Activated T-helper 17 cell treated with anti-CD3 and anti-CD28 coated beads, Interleukin-2, amount 50 U/mL, for 72 hours (primary cell): Measurements from ENCODE around the gene PNPLA2. TPM values are rescaled to one million over a fixed set of nuclear protein-coding genes. Genes with fewer than 3 reads are reported as not detected.

ENCODE experiments used
- ATAC-seq: fragments of 150-1000 bp; cut with Tn5 transposase; replicated peaks from 2 replicates; pipeline ENCODE4 v1.10.0; 2021; ENCODE audit warnings: mild to moderate bottlenecking, moderate library complexity
- H3K27ac Mint-ChIP-seq: one replicate; pipeline ENCODE4 v1.8.0; 2022; ENCODE audit warnings: mixed read lengths
- H3K27me3 Mint-ChIP-seq: one replicate; pipeline ENCODE4 v1.8.0; 2022; ENCODE audit warnings: mixed read lengths
- H3K36me3 Mint-ChIP-seq: one replicate; pipeline ENCODE4 v1.8.0; 2022; ENCODE audit warnings: low read depth, mild to moderate bottlenecking, mixed read lengths
- H3K4me1 Mint-ChIP-seq: one replicate; pipeline ENCODE4 v1.8.0; 2022; ENCODE audit warnings: mixed read lengths
- H3K4me3 Mint-ChIP-seq: one replicate; pipeline ENCODE4 v1.8.0; 2022; ENCODE audit warnings: mild to moderate bottlenecking, mixed read lengths
- H3K9me3 Mint-ChIP-seq: one replicate; pipeline ENCODE4 v1.8.0; 2022; ENCODE audit warnings: mixed read lengths
- total RNA-seq, 2 donors: library from RNA; stranded (reverse); gene quantifications; one replicate each; pipeline ENCODE4 v1.2.3, GENCODE V29; 2022

PNPLA2 gene
- total RNA-seq, 2 donors from 2014 or later = 36.8 to 39.3 TPM

GRCh38 chr11:854601-855329, 36.1 kb downstream of the PNPLA2 start:
- H3K27ac Mint-ChIP-seq = no peak overlapping the region

GRCh38 chr11:855330-855674, 36.6 kb downstream of the PNPLA2 start:
- H3K9me3 Mint-ChIP-seq = no peaks in the 10 kb centered on the region
- H3K4me1 Mint-ChIP-seq = no peaks in the 10 kb centered on the region
- no peaks in the 10 kb centered on the region for H3K27me3 Mint-ChIP-seq
- no peak overlapping the region for H3K27ac Mint-ChIP-seq
- no peak overlapping the region for H3K4me3 Mint-ChIP-seq
- no peak for ATAC-seq
- no peaks in the 10 kb centered on the region for H3K36me3 Mint-ChIP-seq

More at GRCh38 chr11:854601-855329, 36.1 kb downstream of the PNPLA2 start:
- Mint-ChIP-seq H3K9me3 (no peaks in the 10 kb centered on the region), H3K4me1 (no peaks in the 10 kb centered on the region), H3K4me3 (no peak overlapping the region), H3K36me3 (no peaks in the 10 kb centered on the region), H3K27me3 (no peaks in the 10 kb centered on the region)
- no peak for ATAC-seq

DNA sequence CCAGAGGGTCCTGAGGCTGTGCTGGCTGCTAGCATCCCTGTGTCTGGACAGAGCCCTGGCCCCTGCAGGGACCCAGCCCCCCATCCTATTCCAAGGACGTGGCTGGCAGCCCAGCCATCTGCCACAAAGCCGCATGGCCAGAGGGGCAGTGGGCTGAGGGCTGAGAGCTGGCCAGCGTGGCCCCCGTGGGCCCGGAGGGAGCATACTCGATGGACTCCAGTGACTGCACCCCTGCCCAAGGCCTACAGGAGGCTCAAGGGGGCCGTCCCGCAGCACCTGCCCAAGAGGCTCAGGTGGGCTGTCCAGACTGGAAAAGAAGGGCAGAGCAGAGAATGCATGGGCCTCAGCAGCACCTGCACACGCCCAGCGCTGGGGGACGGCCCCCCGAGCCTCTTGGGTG, 37.1 kb downstream of the PNPLA2 start:
- no peaks in the 10 kb centered on the region for H3K27me3 Mint-ChIP-seq
- no peak for ATAC-seq
- no peak overlapping the region for H3K27ac Mint-ChIP-seq
- H3K4me1 Mint-ChIP-seq = no peaks in the 10 kb centered on the region
- H3K4me3 Mint-ChIP-seq = no peak overlapping the region
- no peaks in the 10 kb centered on the region for H3K36me3 Mint-ChIP-seq
- H3K9me3 Mint-ChIP-seq = no peaks in the 10 kb centered on the region

- no peaks in the 10 kb centered on the region for H3K27me3 Mint-ChIP-seq
- H3K4me1 Mint-ChIP-seq = no peaks in the 10 kb centered on the region
- ATAC-seq = no peak
- no peaks in the 10 kb centered on the region for H3K9me3 Mint-ChIP-seq
- H3K36me3 Mint-ChIP-seq = no peaks in the 10 kb centered on the region
- no peak overlapping the region for H3K27ac Mint-ChIP-seq
- H3K4me3 Mint-ChIP-seq = no peak overlapping the region
These were observed 37.7 kb downstream of the PNPLA2 start for GRCh38 chr11:856397-856796.

GRCh38 chr11:858053-858761, 39.5 kb downstream of the PNPLA2 start:
- Mint-ChIP-seq H3K27ac (no peak overlapping the region), H3K4me1 (no peaks in the 10 kb centered on the region), H3K36me3 (no peaks in the 10 kb centered on the region), H3K4me3 (no peak overlapping the region), H3K27me3 (no peaks in the 10 kb centered on the region), H3K9me3 (no peaks in the 10 kb centered on the region)
- ATAC-seq = no peak

DNA sequence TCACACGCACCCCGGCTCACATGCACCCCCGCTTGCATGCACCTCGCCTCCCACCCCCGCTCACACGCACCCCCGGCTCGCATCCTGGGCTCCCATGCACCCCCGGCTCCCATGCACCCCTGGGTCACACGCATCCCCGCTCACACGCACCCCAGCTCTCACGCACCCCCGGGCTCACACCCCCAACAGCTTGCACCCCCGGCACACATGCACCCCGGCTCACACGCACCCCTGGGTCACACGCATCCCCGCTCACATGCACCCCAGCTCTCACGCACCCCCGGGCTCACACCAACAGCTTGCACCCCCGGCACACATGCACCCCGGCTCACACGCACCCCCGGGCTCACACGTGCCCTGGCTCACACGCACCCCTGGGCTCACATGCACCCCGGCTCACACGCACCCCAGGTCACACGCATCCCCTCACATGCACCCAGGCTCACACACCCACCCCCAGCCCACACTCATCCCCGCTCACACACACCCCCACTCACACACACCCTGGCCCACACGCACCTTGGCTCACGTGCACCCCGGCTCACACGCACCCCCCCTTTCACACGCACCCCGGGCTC, 40.1 kb downstream of the PNPLA2 start:
- H3K27me3 Mint-ChIP-seq = no peaks in the 10 kb centered on the region
- no peaks in the 10 kb centered on the region for H3K9me3 Mint-ChIP-seq
- no peaks in the 10 kb centered on the region for H3K36me3 Mint-ChIP-seq
- ATAC-seq = no peak
- no peaks in the 10 kb centered on the region for H3K4me1 Mint-ChIP-seq
- no peak overlapping the region for H3K4me3 Mint-ChIP-seq
- no peak overlapping the region for H3K27ac Mint-ChIP-seq

DNA sequence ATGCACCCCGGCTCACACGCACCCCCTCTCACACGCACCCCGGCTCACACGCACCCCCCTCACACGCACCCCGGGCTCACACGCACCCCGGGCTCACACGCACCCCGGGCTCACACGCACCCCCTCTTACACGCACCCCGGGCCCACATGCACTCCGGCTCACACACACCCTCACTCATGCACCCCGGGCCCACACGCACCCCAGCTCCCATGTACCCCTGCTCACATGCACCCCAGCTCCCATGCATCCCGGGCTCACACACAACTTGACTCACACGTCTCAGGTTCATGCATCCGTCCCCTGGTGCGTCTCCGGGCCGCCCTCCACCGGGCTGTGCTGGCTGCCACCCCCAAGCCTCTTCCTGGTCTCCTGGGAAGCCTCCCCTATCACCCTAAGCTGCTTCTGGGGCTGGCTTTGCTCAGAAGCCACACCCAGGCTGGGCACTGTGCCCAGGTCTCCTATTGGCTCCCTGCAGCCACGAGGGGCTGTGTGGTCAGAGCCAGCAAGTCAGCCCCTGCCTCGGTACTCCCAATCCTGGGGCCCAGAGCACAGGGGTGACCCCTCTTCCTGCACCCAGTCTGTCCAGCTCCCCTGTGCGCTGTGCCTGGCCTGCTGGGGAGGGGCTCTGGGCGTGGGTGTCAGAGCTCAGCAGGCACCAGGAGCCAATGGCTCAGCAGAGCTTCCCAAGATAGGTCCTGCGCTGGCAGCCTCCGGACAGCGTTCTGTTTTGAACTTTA, 40.8 kb downstream of the PNPLA2 start:
- H3K27ac Mint-ChIP-seq = no peak overlapping the region
- ATAC-seq = no peak

GRCh38 chr11:860234-861104, 41.8 kb downstream of the PNPLA2 start:
- H3K27me3 Mint-ChIP-seq = no peaks in the 10 kb centered on the region
- no peak for ATAC-seq
- H3K36me3 Mint-ChIP-seq = no peaks in the 10 kb centered on the region
- H3K27ac Mint-ChIP-seq = no peak overlapping the region
- no peaks in the 10 kb centered on the region for H3K4me1 Mint-ChIP-seq
- H3K4me3 Mint-ChIP-seq = no peak overlapping the region
- no peaks in the 10 kb centered on the region for H3K9me3 Mint-ChIP-seq

More for the DNA sequence above, 40.8 kb downstream of the PNPLA2 start:
- Mint-ChIP-seq H3K9me3 (no peaks in the 10 kb centered on the region), H3K27me3 (no peaks in the 10 kb centered on the region), H3K4me3 (no peak overlapping the region), H3K4me1 (no peaks in the 10 kb centered on the region), H3K36me3 (no peaks in the 10 kb centered on the region)

GRCh38 chr11:861105-861479, 42.4 kb downstream of the PNPLA2 start:
- Mint-ChIP-seq H3K36me3 (no peaks in the 10 kb centered on the region), H3K4me1 (no peaks in the 10 kb centered on the region), H3K4me3 (no peak overlapping the region), H3K27me3 (no peaks in the 10 kb centered on the region), H3K9me3 (no peaks in the 10 kb centered on the region), H3K27ac (no peak overlapping the region)
- no peak for ATAC-seq

DNA sequence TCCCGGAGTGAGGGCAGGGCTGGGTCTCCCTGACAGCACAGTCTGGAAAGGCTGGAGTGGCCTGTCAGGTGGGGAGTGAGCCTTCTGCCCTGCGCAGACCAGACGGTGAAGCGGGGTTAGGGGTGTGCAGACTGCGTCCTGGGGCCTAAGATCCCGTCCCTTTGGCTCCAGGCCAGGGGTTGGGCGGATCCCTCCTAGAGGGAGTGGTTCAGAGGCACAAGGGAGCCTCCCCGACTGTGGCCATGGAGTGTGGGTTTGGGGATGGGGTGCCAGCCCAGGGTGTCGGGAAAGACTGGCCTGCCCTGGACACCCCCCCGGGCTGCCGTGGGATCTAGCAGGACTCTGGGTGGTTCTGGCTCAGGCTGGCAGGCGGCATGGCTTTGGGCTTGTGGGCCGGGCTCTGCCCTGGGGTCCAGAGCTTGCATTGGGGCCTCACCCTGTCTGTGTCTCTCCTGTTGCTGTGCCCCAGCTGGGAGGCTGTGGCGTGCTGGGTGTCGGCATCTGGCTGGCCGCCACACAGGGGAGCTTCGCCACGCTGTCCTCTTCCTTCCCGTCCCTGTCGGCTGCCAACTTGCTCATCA, 43.5 kb downstream of the PNPLA2 start:
- H3K9me3 Mint-ChIP-seq = no peaks in the 10 kb centered on the region
- H3K4me1 Mint-ChIP-seq = no peaks in the 10 kb centered on the region
- H3K27ac Mint-ChIP-seq = no peak overlapping the region
- no peaks in the 10 kb centered on the region for H3K27me3 Mint-ChIP-seq
- no peak for ATAC-seq
- no peak overlapping the region for H3K4me3 Mint-ChIP-seq
- no peaks in the 10 kb centered on the region for H3K36me3 Mint-ChIP-seq

DNA sequence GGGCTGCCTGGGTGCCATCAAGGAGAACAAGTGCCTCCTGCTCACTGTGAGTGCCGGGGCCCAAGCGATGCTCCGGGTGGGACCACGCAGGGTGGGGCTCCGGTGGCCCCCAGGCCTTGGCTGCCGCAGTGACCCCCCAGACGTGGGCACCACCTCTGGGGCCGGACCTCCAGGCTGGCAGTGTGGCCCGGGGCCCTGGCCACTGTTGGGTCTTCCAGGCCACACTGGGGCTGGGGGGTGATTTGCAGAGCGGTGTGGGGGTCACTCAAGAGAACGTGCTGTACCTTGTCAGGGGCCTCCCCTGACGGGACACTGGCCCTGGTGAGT, 43.9 kb downstream of the PNPLA2 start:
- no peak overlapping the region for H3K27ac Mint-ChIP-seq
- H3K4me3 Mint-ChIP-seq = no peak overlapping the region
- no peaks in the 10 kb centered on the region for H3K9me3 Mint-ChIP-seq
- H3K27me3 Mint-ChIP-seq = no peaks in the 10 kb centered on the region
- no peaks in the 10 kb centered on the region for H3K4me1 Mint-ChIP-seq
- H3K36me3 Mint-ChIP-seq = no peaks in the 10 kb centered on the region
- ATAC-seq = peak; percentile 13

DNA sequence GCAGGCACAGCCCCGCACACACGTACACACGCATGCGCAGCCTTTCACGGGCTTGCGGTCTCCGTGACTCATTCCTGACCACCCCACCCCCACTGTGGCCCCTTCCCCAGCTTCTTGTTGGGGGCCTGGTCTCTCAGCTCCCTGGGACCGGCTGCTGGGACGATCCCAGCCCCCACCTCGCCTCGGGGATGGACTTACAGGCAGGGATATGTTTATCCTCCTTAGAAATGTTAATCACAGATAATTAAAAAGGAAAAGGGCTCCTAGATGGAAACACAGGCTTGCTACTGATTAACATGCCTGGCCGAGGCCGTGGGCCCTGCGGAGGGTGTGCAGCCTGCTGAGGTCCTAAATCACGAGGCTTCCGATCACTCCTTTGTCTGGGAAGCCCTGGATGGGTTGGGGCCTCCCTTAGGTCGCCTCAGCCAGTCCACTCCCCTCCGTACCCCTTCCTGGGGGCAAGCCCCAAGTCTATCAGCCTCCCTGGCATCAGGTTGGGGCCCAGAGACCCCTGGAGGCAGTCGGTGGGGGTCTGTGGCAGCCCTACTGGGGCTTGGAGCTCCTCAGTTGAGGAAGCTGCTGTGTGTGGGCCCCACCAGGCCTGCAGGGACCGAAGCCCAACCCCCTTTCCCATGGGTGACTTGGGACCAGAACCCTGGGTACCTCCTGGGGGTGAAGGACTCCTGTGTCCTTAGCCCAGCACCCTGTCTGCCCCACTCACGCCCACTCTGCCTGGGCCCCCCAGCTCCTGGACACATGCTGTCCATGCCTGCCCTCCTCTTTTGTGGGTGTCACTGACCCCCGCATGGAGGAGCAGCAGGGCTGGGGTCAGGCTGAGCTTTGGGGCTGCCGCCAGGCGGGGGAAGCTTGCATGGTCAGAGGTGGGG, 44.6 kb downstream of the PNPLA2 start:
- ATAC-seq = no peak
- no peaks in the 10 kb centered on the region for H3K27me3 Mint-ChIP-seq
- H3K4me1 Mint-ChIP-seq = no peaks in the 10 kb centered on the region
- no peaks in the 10 kb centered on the region for H3K9me3 Mint-ChIP-seq
- H3K36me3 Mint-ChIP-seq = no peaks in the 10 kb centered on the region
- H3K27ac Mint-ChIP-seq = no peak overlapping the region
- H3K4me3 Mint-ChIP-seq = no peak overlapping the region
